Measurements from ENCODE around the gene ZNF579. TPM values are rescaled to one million over a fixed set of nuclear protein-coding genes. Genes with fewer than 3 reads are reported as not detected.
"Not testable (repeated sequence)": the region's sequence is repeated elsewhere in the genome, so short reads cannot be mapped to it uniquely, and the experiment has no call there.

The ZNF579 gene
- total RNA-seq, 4 donors from 2014 or later = 2.0 to 5.6 (median 2.9) TPM

- in situ Hi-C loops (cut with MboI; ENCODE audit: low pct_ligation_motif_present in 1 of 4, low pct_unique_long_range_greater_than_20kb in 1 of 4, low sequenced_read_pairs in 3 of 4) = no loop called here
- WGBS, 2 donors (ENCODE audit: low coverage in 1 of 2) = 88 to 92% methylated on average over 4 to 5 of the region's 5 CpGs
- no peak for DNase-seq
Measured at GRCh38 chr19:55576746-55577145, 3.9 kb downstream of the ZNF579 start.

GRCh38 chr19:55573929-55574328, 6.7 kb downstream of the ZNF579 start:
- H3K4me1 ChIP-seq; DNase-seq; intact Hi-C loops (cut with DNase I; ENCODE audit: low total_unique reads); H3K9me3 ChIP-seq; in situ Hi-C loops (cut with MboI; ENCODE audit: low pct_ligation_motif_present in 1 of 4, low pct_unique_long_range_greater_than_20kb in 1 of 4, low sequenced_read_pairs in 3 of 4); H3K4me3 ChIP-seq; H3K27ac ChIP-seq; H3K27me3 ChIP-seq; H3K36me3 ChIP-seq: not testable (repeated sequence)
- WGBS, 2 donors (ENCODE audit: low coverage in 1 of 2) = 66 to 85% methylated on average over 2 to 6 of the region's 6 CpGs

More at GRCh38 chr19:55576746-55577145, 3.9 kb downstream of the ZNF579 start:
- intact Hi-C loops (cut with DNase I; ENCODE audit: low total_unique reads) = no loop called here
- no peak overlapping the region for H3K27ac ChIP-seq
- H3K36me3 ChIP-seq = peaks cover 0 to 6% (median 0%) of the 10 kb centered on the region in 4 donors
- no peaks in the 10 kb centered on the region for H3K27me3 ChIP-seq
- no peak overlapping the region for H3K4me3 ChIP-seq
- no peak for TF ChIP-seq CTCF (IDR thresholded peaks at IDR 0.05)
- no peak for TF ChIP-seq POLR2A (IDR thresholded peaks at IDR 0.05)
- no peak for TF ChIP-seq POLR2AphosphoS5 (IDR thresholded peaks at IDR 0.05)
- no peak for TF ChIP-seq EP300 (IDR thresholded peaks at IDR 0.05; ENCODE audit: low read depth)
- no peaks in the 10 kb centered on the region for H3K9me3 ChIP-seq
- peaks cover 0 to 18% (median 15%) of the 10 kb centered on the region in 4 donors for H3K4me1 ChIP-seq

- H3K27ac ChIP-seq; H3K4me1 ChIP-seq; H3K36me3 ChIP-seq; H3K9me3 ChIP-seq; H3K4me3 ChIP-seq; DNase-seq; in situ Hi-C loops (cut with MboI; ENCODE audit: low pct_ligation_motif_present in 1 of 4, low pct_unique_long_range_greater_than_20kb in 1 of 4, low sequenced_read_pairs in 3 of 4); intact Hi-C loops (cut with DNase I; ENCODE audit: low total_unique reads): not testable (repeated sequence)
- H3K27me3 ChIP-seq = peaks cover 12% of the 10 kb centered on the region
- WGBS, 2 donors (ENCODE audit: low coverage in 1 of 2) = 50 to 88% methylated on average over 1 to 5 of the region's 5 CpGs
Measured at GRCh38 chr19:55569477-55569876, 11.2 kb downstream of the ZNF579 start.

- in situ Hi-C loops (cut with MboI; ENCODE audit: low pct_ligation_motif_present in 1 of 4, low pct_unique_long_range_greater_than_20kb in 1 of 4, low sequenced_read_pairs in 3 of 4) (no loop called here), intact Hi-C loops (cut with DNase I; ENCODE audit: low total_unique reads) (no loop called here)
- Histone ChIP-seq H3K4me3 (no peak overlapping the region), H3K9me3 (no peaks in the 10 kb centered on the region), H3K36me3 (no peaks in the 10 kb centered on the region), H3K27me3 (peaks cover 17% of the 10 kb centered on the region), H3K27ac (no peak overlapping the region), H3K4me1 (peaks cover 0 to 14% (median 8%) of the 10 kb centered on the region in 4 donors)
- TF ChIP-seq POLR2A (IDR thresholded peaks at IDR 0.05) (no peak), POLR2AphosphoS5 (IDR thresholded peaks at IDR 0.05) (no peak), CTCF (IDR thresholded peaks at IDR 0.05) (no peak), EP300 (IDR thresholded peaks at IDR 0.05; ENCODE audit: low read depth) (no peak)
- DNase-seq = no peak
Measured at GRCh38 chr19:55567708-55568328, 12.8 kb downstream of the ZNF579 start.

- H3K36me3 ChIP-seq = no peaks in the 10 kb centered on the region
- in situ Hi-C loops (cut with MboI; ENCODE audit: low pct_ligation_motif_present in 1 of 4, low pct_unique_long_range_greater_than_20kb in 1 of 4, low sequenced_read_pairs in 3 of 4) = no loop called here
- peaks cover 17% of the 10 kb centered on the region for H3K27me3 ChIP-seq
- no peak overlapping the region for H3K4me3 ChIP-seq
- H3K27ac ChIP-seq = no peak overlapping the region
- no peak for DNase-seq
- no peak for TF ChIP-seq POLR2AphosphoS5 (IDR thresholded peaks at IDR 0.05)
- no peak for TF ChIP-seq EP300 (IDR thresholded peaks at IDR 0.05; ENCODE audit: low read depth)
- TF ChIP-seq POLR2A (IDR thresholded peaks at IDR 0.05) = no peak
- no peak for TF ChIP-seq CTCF (IDR thresholded peaks at IDR 0.05)
- peaks cover 0 to 14% (median 8%) of the 10 kb centered on the region in 4 donors for H3K4me1 ChIP-seq
- intact Hi-C loops (cut with DNase I; ENCODE audit: low total_unique reads) = no loop called here
- 52 to 59% methylated on average over 8 to 9 of the region's 9 CpGs for WGBS, 2 donors (ENCODE audit: low coverage in 1 of 2)
- no peaks in the 10 kb centered on the region for H3K9me3 ChIP-seq
Measured at GRCh38 chr19:55566823-55567222, 13.8 kb downstream of the ZNF579 start.

Measured in transverse colon (tissue), 4 donors.